Fibroblast of pulmonary artery (primary cell): ENCODE data around the gene ZFAND3.
A peak's percentile ranks its signal among the peaks of the same experiment; 100 is the strongest.

ENCODE experiments used
- DNase-seq: peaks from one replicate; pipeline ENCODE4 v3.0.0-alpha.2; 2010; ENCODE audit warnings: low read depth
- H3K4me3 ChIP-seq: replicated peaks from 2 replicates; pipeline ENCODE4 v1.5.1; 2011; ENCODE audit warnings: low read depth, mild to moderate bottlenecking, control low read depth, low read length, moderate library complexity
- CTCF ChIP-seq: IDR thresholded peaks from 2 replicates; pipeline ENCODE4 v1.5.1; 2011; ENCODE audit warnings: mild to moderate bottlenecking, control low read depth, low read length, inconsistent platforms; ENCODE audit errors: missing control alignments

The ZFAND3 gene

GRCh38 chr6:37850260-37850659, 30.7 kb downstream of the ZFAND3 start:
- no peak overlapping the region for H3K4me3 ChIP-seq
- DNase-seq = no peak
- TF ChIP-seq CTCF = no peak

- no peak overlapping the region for H3K4me3 ChIP-seq
- no peak for TF ChIP-seq CTCF
- DNase-seq = no peak
Observed at GRCh38 chr6:37850728-37851285, 31.3 kb downstream of the ZFAND3 start.

- H3K4me3 ChIP-seq = no peak overlapping the region
- TF ChIP-seq CTCF = no peak
- DNase-seq = no peak
Observed at GRCh38 chr6:37851997-37852524, 32.5 kb downstream of the ZFAND3 start.

GRCh38 chr6:37856285-37856684, 36.8 kb downstream of the ZFAND3 start:
- no peak for DNase-seq
- TF ChIP-seq CTCF = no peak
- H3K4me3 ChIP-seq = no peak overlapping the region

GRCh38 chr6:37858363-37858762, 38.8 kb downstream of the ZFAND3 start:
- no peak for DNase-seq
- TF ChIP-seq CTCF = no peak
- H3K4me3 ChIP-seq = no peak overlapping the region

GRCh38 chr6:37860226-37860839, 40.8 kb downstream of the ZFAND3 start:
- TF ChIP-seq CTCF = peak; percentile 78
- DNase-seq = peak; percentile 67
- H3K4me3 ChIP-seq = no peak overlapping the region

- DNase-seq = no peak
- no peak for TF ChIP-seq CTCF
- H3K4me3 ChIP-seq = no peak overlapping the region
Observed at GRCh38 chr6:37861452-37861851, 41.9 kb downstream of the ZFAND3 start.
